ENCODE measurements around the gene WDR43. TPM values are rescaled to one million over a fixed set of nuclear protein-coding genes. Genes with fewer than 3 reads are reported as not detected.

Gene WDR43
- total and polyA plus RNA-seq, 3 donors from 2014 or later, result 52.0 to 58.2 (median 52.7) TPM

GRCh38 chr2:28982381-28982950, 88.0 kb downstream of the WDR43 start:
- 70 to 82% methylated on average over 6 to 8 of the region's 8 CpGs for WGBS, 2 donors
- no peak for TF ChIP-seq POLR2A (IDR thresholded peaks at IDR 0.05)
- no peak for TF ChIP-seq CTCF (IDR thresholded peaks at IDR 0.05)
- no peak for DNase-seq
- intact Hi-C loops (cut with DNase I; ENCODE audit: low total_unique reads), result no loop called here
- no peaks in the 10 kb centered on the region for H3K27me3 ChIP-seq
- peaks cover 14% of the 10 kb centered on the region for H3K4me1 ChIP-seq
- no peaks in the 10 kb centered on the region for H3K9me3 ChIP-seq
- no peak overlapping the region for H3K4me3 ChIP-seq
- no peaks in the 10 kb centered on the region for H3K36me3 ChIP-seq (ENCODE audit: low read depth, missing control alignments)
- no peak overlapping the region for H3K27ac ChIP-seq

- no peak overlapping the region for H3K4me3 ChIP-seq
- H3K4me1 ChIP-seq, result peaks cover 3% of the 10 kb centered on the region
- H3K9me3 ChIP-seq, result no peaks in the 10 kb centered on the region
- no peak for TF ChIP-seq CTCF (IDR thresholded peaks at IDR 0.05)
- no peak for TF ChIP-seq POLR2A (IDR thresholded peaks at IDR 0.05)
- H3K27me3 ChIP-seq, result no peaks in the 10 kb centered on the region
- 35 to 41% methylated on average over 2 to 4 of the region's 4 CpGs for WGBS, 2 donors
- intact Hi-C loops (cut with DNase I; ENCODE audit: low total_unique reads), result no loop called here
- DNase-seq, result no peak
- H3K27ac ChIP-seq, result no peak overlapping the region
- H3K36me3 ChIP-seq (ENCODE audit: low read depth, missing control alignments), result no peaks in the 10 kb centered on the region
Measured at GRCh38 chr2:28986429-28986828, 92.0 kb downstream of the WDR43 start.

- TF ChIP-seq POLR2A (IDR thresholded peaks at IDR 0.05) (no peak), CTCF (IDR thresholded peaks at IDR 0.05) (no peak)
- Histone ChIP-seq H3K4me1 (peaks cover 3% of the 10 kb centered on the region), H3K27ac (no peak overlapping the region), H3K27me3 (no peaks in the 10 kb centered on the region), H3K9me3 (no peaks in the 10 kb centered on the region), H3K36me3 (ENCODE audit: low read depth, missing control alignments) (no peaks in the 10 kb centered on the region), H3K4me3 (no peak overlapping the region)
- 85 to 100% methylated on average over 3 to 5 of the region's 5 CpGs for WGBS, 2 donors
- no peak for DNase-seq
- intact Hi-C loops (cut with DNase I; ENCODE audit: low total_unique reads), result no loop called here
Measured at GRCh38 chr2:28989973-28990372, 95.5 kb downstream of the WDR43 start.

GRCh38 chr2:28990445-28990844, 96.0 kb downstream of the WDR43 start:
- WGBS, 2 donors, result 86 to 88% methylated on average over 16 of the region's 16 CpGs
- TF ChIP-seq CTCF (IDR thresholded peaks at IDR 0.05), result no peak
- no peaks in the 10 kb centered on the region for H3K9me3 ChIP-seq
- no peaks in the 10 kb centered on the region for H3K27me3 ChIP-seq
- intact Hi-C loops (cut with DNase I; ENCODE audit: low total_unique reads), result no loop called here
- peaks cover 3% of the 10 kb centered on the region for H3K4me1 ChIP-seq
- no peak overlapping the region for H3K4me3 ChIP-seq
- no peaks in the 10 kb centered on the region for H3K36me3 ChIP-seq (ENCODE audit: low read depth, missing control alignments)
- no peak for DNase-seq
- H3K27ac ChIP-seq, result no peak overlapping the region

- no peaks in the 10 kb centered on the region for H3K27me3 ChIP-seq
- 66 to 69% methylated on average over 4 of the region's 4 CpGs for WGBS, 2 donors
- no peak overlapping the region for H3K4me3 ChIP-seq
- peaks cover 3% of the 10 kb centered on the region for H3K4me1 ChIP-seq
- TF ChIP-seq POLR2A (IDR thresholded peaks at IDR 0.05), result no peak
- no peak for TF ChIP-seq CTCF (IDR thresholded peaks at IDR 0.05)
- intact Hi-C loops (cut with DNase I; ENCODE audit: low total_unique reads), result no loop called here
- DNase-seq, result no peak
- H3K27ac ChIP-seq, result no peak overlapping the region
- no peaks in the 10 kb centered on the region for H3K9me3 ChIP-seq
- H3K36me3 ChIP-seq (ENCODE audit: low read depth, missing control alignments), result no peaks in the 10 kb centered on the region
Measured at GRCh38 chr2:28991021-28991420, 96.6 kb downstream of the WDR43 start.
